SK-N-SH (cell line): Measurements from ENCODE around the gene CFAP68. TPM values are rescaled to one million over a fixed set of nuclear protein-coding genes. Genes with fewer than 3 reads are reported as not detected.

Experiments
- CTCF ChIA-PET: fragments of 300-600, 350-600 bp; formaldehyde crosslinking; extraction: SDS; loops from one replicate; lab custom pipeline; 2021; lab: Yijun Ruan, JAX
- POLR2A ChIA-PET: fragments of 350-600 bp; sonication (Branson Sonifier 250); formaldehyde crosslinking; extraction: SDS; loops from one replicate; lab custom pipeline; 2020; ENCODE audit warnings: antibody characterized with exemption, inconsistent platforms; lab: Yijun Ruan, JAX
- DNase-seq: peaks from one replicate; pipeline ENCODE4 v3.0.0; 2012
- H2AFZ ChIP-seq: fragments of 200-600 bp; sonication (generic); 2 replicates; pipeline ENCODE4 v1.8.1; 2016; ENCODE audit warnings: antibody characterized with exemption, mild to moderate bottlenecking, low read depth
- H3F3A ChIP-seq: fragments of 200-600 bp; sonication (generic); replicated peaks from 2 replicates; pipeline ENCODE3; 2016; ENCODE audit warnings: antibody characterized with exemption, mild to moderate bottlenecking; ENCODE audit not compliant: insufficient read depth
- H3K27ac ChIP-seq, 2 experiments: fragments of 200-500 bp in 1 of 2; fragments of 200-600 bp in 1 of 2; sonication (Bioruptor generic) in 1 of 2; sonication (generic), shearing (Covaris generic) in 1 of 2; 2 replicates each; pipeline versions ENCODE4 v1.5.1 to v1.6.1; 2014 to 2016; ENCODE audit warnings: low read depth in 2 of 2, inconsistent platforms in 1 of 2, low read length in 1 of 2, mild to moderate bottlenecking in 1 of 2, mixed read lengths in 1 of 2
- H3K27me3 ChIP-seq: fragments of 200-600 bp; sonication (generic), shearing (Covaris generic); 2 replicates; pipeline ENCODE4 v1.6.1; 2016; ENCODE audit warnings: mixed run types; ENCODE audit not compliant: insufficient read depth
- H3K36me3 ChIP-seq, 2 experiments: fragments of 200-500 bp in 1 of 2; fragments of 200-600 bp in 1 of 2; sonication (Bioruptor generic) in 1 of 2; sonication (generic) in 1 of 2; replicated peaks in 1 of 2; 2 replicates each; pipeline versions ENCODE3 to v1.5.1; 2014 to 2016; ENCODE audit warnings: low read length in 1 of 2, mild to moderate bottlenecking in 1 of 2; ENCODE audit not compliant: insufficient read depth in 2 of 2, control insufficient read depth in 1 of 2
- H3K4me1 ChIP-seq, 2 experiments: fragments of 200-500 bp in 1 of 2; fragments of 200-600 bp in 1 of 2; sonication (Bioruptor generic) in 1 of 2; sonication (generic), shearing (Covaris generic) in 1 of 2; 2 replicates each; pipeline versions ENCODE4 v1.5.1 to v1.6.1; 2014 to 2016; ENCODE audit warnings: low read depth in 1 of 2, low read length in 1 of 2, mixed run types in 1 of 2; ENCODE audit not compliant: insufficient read depth in 2 of 2, control insufficient read depth in 1 of 2
- H3K4me2 ChIP-seq: fragments of 200-600 bp; sonication (generic), shearing (Covaris generic); 2 replicates; pipeline ENCODE4 v1.6.1; 2017; ENCODE audit warnings: mixed run types
- H3K4me3 ChIP-seq, 2 experiments: fragments of 200-500 bp in 1 of 2; fragments of 200-600 bp in 1 of 2; sonication (Bioruptor generic) in 1 of 2; sonication (generic), shearing (Covaris generic) in 1 of 2; 2 replicates each; pipeline versions ENCODE4 v1.5.1 to v1.8.1; 2014 to 2016; ENCODE audit warnings: low read depth in 2 of 2, inconsistent platforms in 1 of 2, low read length in 1 of 2, mild to moderate bottlenecking in 1 of 2, mixed read lengths in 1 of 2, moderate library complexity in 1 of 2
- H3K79me2 ChIP-seq: fragments of 200-600 bp; sonication (generic); 2 replicates; pipeline ENCODE4 v1.8.1; 2017; ENCODE audit warnings: mild to moderate bottlenecking; ENCODE audit not compliant: insufficient read depth
- H3K9ac ChIP-seq: fragments of 200-600 bp; sonication (generic); 2 replicates; pipeline ENCODE4 v1.6.1; 2017; ENCODE audit warnings: mixed run types
- H3K9me2 ChIP-seq: fragments of 200-600 bp; sonication (generic); 2 replicates; pipeline ENCODE4 v1.6.1; 2017; ENCODE audit warnings: mixed run types
- H3K9me3 ChIP-seq: fragments of 200-600 bp; sonication (generic); 2 replicates; pipeline ENCODE4 v1.6.1; 2017; ENCODE audit warnings: mixed run types, mild to moderate bottlenecking, moderate library complexity
- H4K20me1 ChIP-seq: fragments of 200-600 bp; sonication (generic); 2 replicates; pipeline ENCODE4 v1.6.1; 2017; ENCODE audit warnings: mild to moderate bottlenecking, mixed run types; ENCODE audit not compliant: insufficient read depth
- CTCF ChIP-seq: fragments of 200-600 bp; sonication (generic); IDR thresholded peaks from 2 replicates; pipeline ENCODE4 v1.6.1; 2017; ENCODE audit warnings: antibody characterized with exemption, mild to moderate bottlenecking, moderate library complexity
- ELF1 ChIP-seq: IDR thresholded peaks from 2 replicates; pipeline ENCODE4 v1.4.0; 2012
- EP300 ChIP-seq, 2 experiments: IDR thresholded peaks; 2 replicates each; pipeline versions ENCODE4 v1.4.0 to v1.6.1; 2012; ENCODE audit warnings: borderline replicate concordance in 1 of 2, low read depth in 1 of 2, low read length in 1 of 2
- FOXJ3 ChIP-seq: sonication (generic); formaldehyde crosslinking; IDR thresholded peaks from 2 replicates; pipeline ENCODE4 v1.5.1; 2020; ENCODE audit warnings: mild to moderate bottlenecking, missing genetic modification reagents
- FOXM1 ChIP-seq: IDR thresholded peaks from 2 replicates; pipeline ENCODE4 v1.4.0; 2012; ENCODE audit warnings: low read depth, mild to moderate bottlenecking
- IRF3 ChIP-seq: fragments of 150-350 bp; IDR thresholded peaks from 2 replicates; pipeline ENCODE4 v1.6.1; 2016; ENCODE audit warnings: mild to moderate bottlenecking, low read depth, low read length
- MAX ChIP-seq: IDR thresholded peaks from 2 replicates; pipeline ENCODE4 v1.4.0; 2012; ENCODE audit warnings: low read depth
- MEF2A ChIP-seq: IDR thresholded peaks from 2 replicates; pipeline ENCODE4 v1.4.0; 2012; ENCODE audit warnings: low read depth, borderline replicate concordance
- PBX3 ChIP-seq: IDR thresholded peaks from 2 replicates; pipeline ENCODE4; 2012
- RAD21 ChIP-seq: IDR thresholded peaks from 2 replicates; pipeline ENCODE4 v1.6.1; 2012; ENCODE audit warnings: mild to moderate bottlenecking, low read length
- REST ChIP-seq: IDR thresholded peaks from 2 replicates; pipeline ENCODE4 v1.6.1; 2012; ENCODE audit warnings: mild to moderate bottlenecking, low read depth, low read length, moderate library complexity
- SMC3 ChIP-seq: IDR thresholded peaks from 2 replicates; pipeline ENCODE4 v1.6.1; 2012; ENCODE audit warnings: low read depth, low read length, improper control_type of control experiment
- WGBS: methylation state at CpG from one replicate; pipeline ENCODE4 v1.1.6; 2017; ENCODE audit warnings: low lambda C conversion rate; 5-methylcytosine and 5-hydroxymethylcytosine counted together
- polyA plus RNA-seq, 3 experiments: library from polyadenylated mRNA; depleted of rRNA; stranded (reverse); fragments of >200 nt; gene quantifications; 2 replicates each; pipeline ENCODE4 v1.2.3, GENCODE V29; 2012

Gene CFAP68
- polyA plus RNA-seq, 1 of the 3 experiments (the other 2 are of a cell fraction), result 61.2 TPM

GRCh38 chr11:111851067-111851466 is 28.3 kb upstream of the CFAP68 start:
- H3K9me3 ChIP-seq, result no peaks in the 10 kb centered on the region
- H3K4me2 ChIP-seq, result no peak overlapping the region
- no peak for TF ChIP-seq ELF1
- no peak for TF ChIP-seq FOXJ3
- no peak for TF ChIP-seq CTCF
- TF ChIP-seq FOXM1, result no peak
- TF ChIP-seq SMC3, result no peak
- TF ChIP-seq PBX3, result no peak
- TF ChIP-seq MEF2A, result no peak
- TF ChIP-seq MAX, result no peak
- CTCF ChIA-PET, result interaction anchor here (1.0 to 2.7 kb wide), 5 partner anchors 9 to 396 kb away, joined by 3 to 9 read pairs (median 4); no protein-coding TSS in a partner anchor
- H3K9ac ChIP-seq, result no peak overlapping the region
- 94% methylated on average over 8 of the region's 8 CpGs for WGBS
- no peak overlapping the region for H2AFZ ChIP-seq
- peaks cover 6 to 18% of the 10 kb centered on the region in 2 experiments for H3K4me1 ChIP-seq
- no peak overlapping the region for H3K4me3 ChIP-seq
- H4K20me1 ChIP-seq, result no peaks in the 10 kb centered on the region
- no peak for DNase-seq
- POLR2A ChIA-PET, result no interaction called here
- no peak overlapping the region for H3K27ac ChIP-seq
- no peaks in the 10 kb centered on the region for H3K79me2 ChIP-seq
- H3K36me3 ChIP-seq, result peaks cover 23 to 32% of the 10 kb centered on the region in 2 experiments
- H3K9me2 ChIP-seq, result no peaks in the 10 kb centered on the region
- H3K27me3 ChIP-seq, result no peaks in the 10 kb centered on the region
- H3F3A ChIP-seq, result peaks cover 27% of the 10 kb centered on the region

GRCh38 chr11:111851636-111852035 is 27.7 kb upstream of the CFAP68 start:
- no peak for TF ChIP-seq REST
- TF ChIP-seq IRF3, result no peak
- TF ChIP-seq SMC3, result peak; percentile 32
- no peak for TF ChIP-seq FOXM1
- TF ChIP-seq EP300 (IDR thresholded peaks at IDR 0.05; ENCODE audit: borderline replicate concordance in 1 of 2, low read depth in 1 of 2, low read length in 1 of 2), result no peak
- TF ChIP-seq CTCF, result peak; percentile 56
- no peak for TF ChIP-seq ELF1
- peak; percentile 60 for TF ChIP-seq RAD21
- Histone ChIP-seq H3K4me3 (no peak overlapping the region), H3K9me3 (no peaks in the 10 kb centered on the region), H3K36me3 (peaks cover 23 to 32% of the 10 kb centered on the region in 2 experiments), H3K4me1 (peaks cover 6 to 13% of the 10 kb centered on the region in 2 experiments; a peak in 3 of 4 replicates), H3F3A (peaks cover 22% of the 10 kb centered on the region), H4K20me1 (no peaks in the 10 kb centered on the region), H3K79me2 (no peaks in the 10 kb centered on the region), H3K27ac (no peak overlapping the region), H3K9ac (no peak overlapping the region), H3K9me2 (no peaks in the 10 kb centered on the region), H2AFZ (no peak overlapping the region), H3K4me2 (no peak overlapping the region), H3K27me3 (no peaks in the 10 kb centered on the region)
- ChIA-PET POLR2A (no interaction called here), CTCF (interaction anchor here (0.8 to 2.7 kb wide), 7 partner anchors 9 to 396 kb away, joined by 3 to 9 read pairs (median 4); no protein-coding TSS in a partner anchor)
- DNase-seq, result peak; percentile 17
